GM12878 (cell line): ENCODE data around the gene UBAP2.

Experiments
- ASH2L ChIP-seq: fragments of 300-600, 200-600 bp; sonication (generic); IDR thresholded peaks from 2 replicates; pipeline ENCODE4 v1.6.1; 2017; ENCODE audit warnings: low read depth, mild to moderate bottlenecking, borderline replicate concordance
- EZH2 ChIP-seq: IDR thresholded peaks from 2 replicates; pipeline ENCODE4 v1.6.1; 2012; ENCODE audit warnings: low read depth, mild to moderate bottlenecking, control low read depth, inconsistent platforms, low read length, borderline replicate concordance; ENCODE audit not compliant: control insufficient read depth
- NRF1 ChIP-seq: conservative IDR thresholded peaks from 2 replicates; pipeline ENCODE4 v1.6.1; 2011; ENCODE audit warnings: mild to moderate bottlenecking, low read depth, low read length, improper control_type of control experiment
- PAX5 ChIP-seq: IDR thresholded peaks from 2 replicates; pipeline ENCODE4 v1.6.1; 2011; ENCODE audit warnings: low read depth, low read length, borderline replicate concordance
- POLR2A ChIP-seq: IDR thresholded peaks from 2 replicates; pipeline ENCODE4 v1.6.1; 2011; ENCODE audit warnings: low read depth, mild to moderate bottlenecking, low read length
- RAD21 ChIP-seq: IDR thresholded peaks from 2 replicates; pipeline ENCODE4 v1.6.1; 2011; ENCODE audit warnings: mild to moderate bottlenecking, low read depth, low read length, moderate library complexity; ENCODE audit not compliant: insufficient read depth
- SIN3A ChIP-seq: IDR thresholded peaks from 2 replicates; pipeline ENCODE4 v1.6.1; 2012; ENCODE audit warnings: low read depth, low read length, improper control_type of control experiment
- SMC3 ChIP-seq: IDR thresholded peaks from 2 replicates; pipeline ENCODE4 v1.6.1; 2011; ENCODE audit warnings: low read length, improper control_type of control experiment, borderline replicate concordance
- TF ChIP-seq, protein P1 (sequence below): fragments of 450-650 bp; formaldehyde crosslinking; IDR thresholded peaks from 2 replicates; pipeline ENCODE4 v1.4.0; 2020; ENCODE audit warnings: mild to moderate bottlenecking, moderate library complexity
- TF ChIP-seq, protein P2 (sequence below): IDR thresholded peaks from 2 replicates; pipeline ENCODE4 v1.6.1; 2011; ENCODE audit warnings: low read depth, mild to moderate bottlenecking, low read length, moderate library complexity, borderline replicate concordance; ENCODE audit errors: extremely low read depth
- TF ChIP-seq, protein P3 (sequence below): fragments of 450-650 bp; IDR thresholded peaks from 2 replicates; pipeline ENCODE4 v1.6.1; 2017; ENCODE audit warnings: mild to moderate bottlenecking
- TF ChIP-seq, protein P4 (sequence below), 3 experiments: IDR thresholded peaks in 2 of 3; conservative IDR thresholded peaks in 1 of 3; 2 replicates each; pipeline ENCODE4 v1.5.1; 2011; ENCODE audit warnings: low read depth in 3 of 3, low read length in 3 of 3, mild to moderate bottlenecking in 3 of 3, control low read depth in 2 of 3, moderate library complexity in 2 of 3, inconsistent platforms in 1 of 3, mixed read lengths in 1 of 3; ENCODE audit not compliant: control insufficient read depth in 2 of 3, insufficient read depth in 1 of 3; ENCODE audit errors: extremely low read depth in 1 of 3

DNA sequence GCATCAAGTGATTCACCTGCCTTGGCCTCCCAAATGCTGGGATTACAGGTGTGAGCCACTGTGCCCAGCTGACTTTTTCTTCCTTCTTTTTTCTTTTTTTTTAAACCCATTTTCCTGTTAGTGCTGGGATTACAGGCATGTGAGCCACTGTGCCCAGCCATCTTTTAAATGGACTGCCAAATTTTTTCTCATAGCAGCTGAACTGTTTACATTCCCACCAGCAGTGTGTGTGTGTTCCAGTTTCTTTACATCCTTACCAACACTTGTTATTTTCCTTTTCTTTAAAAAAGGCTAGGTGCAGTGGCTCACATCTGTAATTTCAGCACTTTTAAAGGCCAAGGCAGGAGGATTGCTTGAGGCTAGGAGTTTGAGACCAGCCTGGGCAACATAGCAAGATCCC, 154.8 kb downstream of the UBAP2 start:
- TF ChIP-seq, protein P1, sequence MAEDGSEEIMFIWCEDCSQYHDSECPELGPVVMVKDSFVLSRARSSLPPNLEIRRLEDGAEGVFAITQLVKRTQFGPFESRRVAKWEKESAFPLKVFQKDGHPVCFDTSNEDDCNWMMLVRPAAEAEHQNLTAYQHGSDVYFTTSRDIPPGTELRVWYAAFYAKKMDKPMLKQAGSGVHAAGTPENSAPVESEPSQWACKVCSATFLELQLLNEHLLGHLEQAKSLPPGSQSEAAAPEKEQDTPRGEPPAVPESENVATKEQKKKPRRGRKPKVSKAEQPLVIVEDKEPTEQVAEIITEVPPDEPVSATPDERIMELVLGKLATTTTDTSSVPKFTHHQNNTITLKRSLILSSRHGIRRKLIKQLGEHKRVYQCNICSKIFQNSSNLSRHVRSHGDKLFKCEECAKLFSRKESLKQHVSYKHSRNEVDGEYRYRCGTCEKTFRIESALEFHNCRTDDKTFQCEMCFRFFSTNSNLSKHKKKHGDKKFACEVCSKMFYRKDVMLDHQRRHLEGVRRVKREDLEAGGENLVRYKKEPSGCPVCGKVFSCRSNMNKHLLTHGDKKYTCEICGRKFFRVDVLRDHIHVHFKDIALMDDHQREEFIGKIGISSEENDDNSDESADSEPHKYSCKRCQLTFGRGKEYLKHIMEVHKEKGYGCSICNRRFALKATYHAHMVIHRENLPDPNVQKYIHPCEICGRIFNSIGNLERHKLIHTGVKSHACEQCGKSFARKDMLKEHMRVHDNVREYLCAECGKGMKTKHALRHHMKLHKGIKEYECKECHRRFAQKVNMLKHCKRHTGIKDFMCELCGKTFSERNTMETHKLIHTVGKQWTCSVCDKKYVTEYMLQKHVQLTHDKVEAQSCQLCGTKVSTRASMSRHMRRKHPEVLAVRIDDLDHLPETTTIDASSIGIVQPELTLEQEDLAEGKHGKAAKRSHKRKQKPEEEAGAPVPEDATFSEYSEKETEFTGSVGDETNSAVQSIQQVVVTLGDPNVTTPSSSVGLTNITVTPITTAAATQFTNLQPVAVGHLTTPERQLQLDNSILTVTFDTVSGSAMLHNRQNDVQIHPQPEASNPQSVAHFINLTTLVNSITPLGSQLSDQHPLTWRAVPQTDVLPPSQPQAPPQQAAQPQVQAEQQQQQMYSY = no peak
- TF ChIP-seq POLR2A = no peak
- TF ChIP-seq, protein P2, sequence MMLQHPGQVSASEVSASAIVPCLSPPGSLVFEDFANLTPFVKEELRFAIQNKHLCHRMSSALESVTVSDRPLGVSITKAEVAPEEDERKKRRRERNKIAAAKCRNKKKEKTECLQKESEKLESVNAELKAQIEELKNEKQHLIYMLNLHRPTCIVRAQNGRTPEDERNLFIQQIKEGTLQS = no peak
- TF ChIP-seq RAD21 = no peak
- TF ChIP-seq NRF1 = no peak
- TF ChIP-seq ASH2L = no peak
- TF ChIP-seq SIN3A = no peak
- TF ChIP-seq SMC3 = no peak
- TF ChIP-seq PAX5 = no peak
- TF ChIP-seq EZH2 = no peak
- TF ChIP-seq, protein P3, sequence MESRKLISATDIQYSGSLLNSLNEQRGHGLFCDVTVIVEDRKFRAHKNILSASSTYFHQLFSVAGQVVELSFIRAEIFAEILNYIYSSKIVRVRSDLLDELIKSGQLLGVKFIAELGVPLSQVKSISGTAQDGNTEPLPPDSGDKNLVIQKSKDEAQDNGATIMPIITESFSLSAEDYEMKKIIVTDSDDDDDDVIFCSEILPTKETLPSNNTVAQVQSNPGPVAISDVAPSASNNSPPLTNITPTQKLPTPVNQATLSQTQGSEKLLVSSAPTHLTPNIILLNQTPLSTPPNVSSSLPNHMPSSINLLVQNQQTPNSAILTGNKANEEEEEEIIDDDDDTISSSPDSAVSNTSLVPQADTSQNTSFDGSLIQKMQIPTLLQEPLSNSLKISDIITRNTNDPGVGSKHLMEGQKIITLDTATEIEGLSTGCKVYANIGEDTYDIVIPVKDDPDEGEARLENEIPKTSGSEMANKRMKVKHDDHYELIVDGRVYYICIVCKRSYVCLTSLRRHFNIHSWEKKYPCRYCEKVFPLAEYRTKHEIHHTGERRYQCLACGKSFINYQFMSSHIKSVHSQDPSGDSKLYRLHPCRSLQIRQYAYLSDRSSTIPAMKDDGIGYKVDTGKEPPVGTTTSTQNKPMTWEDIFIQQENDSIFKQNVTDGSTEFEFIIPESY = no peak
- TF ChIP-seq, protein P4, sequence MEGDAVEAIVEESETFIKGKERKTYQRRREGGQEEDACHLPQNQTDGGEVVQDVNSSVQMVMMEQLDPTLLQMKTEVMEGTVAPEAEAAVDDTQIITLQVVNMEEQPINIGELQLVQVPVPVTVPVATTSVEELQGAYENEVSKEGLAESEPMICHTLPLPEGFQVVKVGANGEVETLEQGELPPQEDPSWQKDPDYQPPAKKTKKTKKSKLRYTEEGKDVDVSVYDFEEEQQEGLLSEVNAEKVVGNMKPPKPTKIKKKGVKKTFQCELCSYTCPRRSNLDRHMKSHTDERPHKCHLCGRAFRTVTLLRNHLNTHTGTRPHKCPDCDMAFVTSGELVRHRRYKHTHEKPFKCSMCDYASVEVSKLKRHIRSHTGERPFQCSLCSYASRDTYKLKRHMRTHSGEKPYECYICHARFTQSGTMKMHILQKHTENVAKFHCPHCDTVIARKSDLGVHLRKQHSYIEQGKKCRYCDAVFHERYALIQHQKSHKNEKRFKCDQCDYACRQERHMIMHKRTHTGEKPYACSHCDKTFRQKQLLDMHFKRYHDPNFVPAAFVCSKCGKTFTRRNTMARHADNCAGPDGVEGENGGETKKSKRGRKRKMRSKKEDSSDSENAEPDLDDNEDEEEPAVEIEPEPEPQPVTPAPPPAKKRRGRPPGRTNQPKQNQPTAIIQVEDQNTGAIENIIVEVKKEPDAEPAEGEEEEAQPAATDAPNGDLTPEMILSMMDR (IDR thresholded peaks at IDR 0.05 in 2 of 3, conservative IDR thresholded peaks at IDR 0.05 in 1 of 3; ENCODE audit: control insufficient read depth in 2 of 3, extremely low read depth in 1 of 3, insufficient read depth in 1 of 3, low read depth in 3 of 3, low read length in 3 of 3) = no peak
